DMS153 treated with DMSO at 0.1 percent for 48 hours (cell line): ENCODE measurements around the gene ZNF407.

Experiments
- DNase-seq: peaks from one replicate; lab custom pipeline; 2025; ENCODE audit not compliant: unreplicated experiment; lab: John Stamatoyannopoulos, UW

The ZNF407 gene

GRCh38 chr18:74626049-74626874, 28.6 kb downstream of the ZNF407 start:
- no peak for DNase-seq

- DNase-seq = no peak
Observed at GRCh38 chr18:74630804-74631203, 33.1 kb downstream of the ZNF407 start.

GRCh38 chr18:74631212-74631611, 33.5 kb downstream of the ZNF407 start:
- no peak for DNase-seq

GRCh38 chr18:74631623-74632350, 34.1 kb downstream of the ZNF407 start:
- DNase-seq = no peak

- no peak for DNase-seq
Observed at GRCh38 chr18:74632351-74632679, 34.6 kb downstream of the ZNF407 start.

GRCh38 chr18:74632856-74633255, 35.2 kb downstream of the ZNF407 start:
- no peak for DNase-seq

- DNase-seq = no peak
Observed at GRCh38 chr18:74633652-74634352, 36.1 kb downstream of the ZNF407 start.

GRCh38 chr18:74635224-74635975, 37.7 kb downstream of the ZNF407 start:
- peak; percentile 59 for DNase-seq

GRCh38 chr18:74637070-74637469, 39.4 kb downstream of the ZNF407 start:
- DNase-seq = no peak

- DNase-seq = no peak
Observed at GRCh38 chr18:74638210-74638609, 40.5 kb downstream of the ZNF407 start.

- DNase-seq = no peak
Observed at GRCh38 chr18:74644713-74645112, 47.0 kb downstream of the ZNF407 start.

- no peak for DNase-seq
Observed at GRCh38 chr18:74645679-74646078, 48.0 kb downstream of the ZNF407 start.

GRCh38 chr18:74651327-74652128, 53.9 kb downstream of the ZNF407 start:
- DNase-seq = no peak

GRCh38 chr18:74652392-74652988, 54.8 kb downstream of the ZNF407 start:
- peak; percentile 23 for DNase-seq

- DNase-seq = peak; percentile 32
Observed at GRCh38 chr18:74654638-74655037, 57.0 kb downstream of the ZNF407 start.

GRCh38 chr18:74661008-74661407, 63.3 kb downstream of the ZNF407 start:
- DNase-seq = no peak

GRCh38 chr18:74661691-74662090, 64.0 kb downstream of the ZNF407 start:
- no peak for DNase-seq

GRCh38 chr18:74662622-74663021, 65.0 kb downstream of the ZNF407 start:
- DNase-seq = no peak

- no peak for DNase-seq
Observed at GRCh38 chr18:74665346-74665745, 67.7 kb downstream of the ZNF407 start.

- DNase-seq = no peak
Observed at GRCh38 chr18:74665905-74666304, 68.2 kb downstream of the ZNF407 start.
